Measurements from ENCODE around the gene SIGLECL1. TPM values are rescaled to one million over a fixed set of nuclear protein-coding genes. Genes with fewer than 3 reads are reported as not detected.
"Not testable (repeated sequence)": the region's sequence is repeated elsewhere in the genome, so short reads cannot be mapped to it uniquely, and the experiment has no call there.

SIGLECL1 gene
- polyA plus RNA-seq (ENCODE audit: insufficient read length in 4 of 4): not detected

DNA sequence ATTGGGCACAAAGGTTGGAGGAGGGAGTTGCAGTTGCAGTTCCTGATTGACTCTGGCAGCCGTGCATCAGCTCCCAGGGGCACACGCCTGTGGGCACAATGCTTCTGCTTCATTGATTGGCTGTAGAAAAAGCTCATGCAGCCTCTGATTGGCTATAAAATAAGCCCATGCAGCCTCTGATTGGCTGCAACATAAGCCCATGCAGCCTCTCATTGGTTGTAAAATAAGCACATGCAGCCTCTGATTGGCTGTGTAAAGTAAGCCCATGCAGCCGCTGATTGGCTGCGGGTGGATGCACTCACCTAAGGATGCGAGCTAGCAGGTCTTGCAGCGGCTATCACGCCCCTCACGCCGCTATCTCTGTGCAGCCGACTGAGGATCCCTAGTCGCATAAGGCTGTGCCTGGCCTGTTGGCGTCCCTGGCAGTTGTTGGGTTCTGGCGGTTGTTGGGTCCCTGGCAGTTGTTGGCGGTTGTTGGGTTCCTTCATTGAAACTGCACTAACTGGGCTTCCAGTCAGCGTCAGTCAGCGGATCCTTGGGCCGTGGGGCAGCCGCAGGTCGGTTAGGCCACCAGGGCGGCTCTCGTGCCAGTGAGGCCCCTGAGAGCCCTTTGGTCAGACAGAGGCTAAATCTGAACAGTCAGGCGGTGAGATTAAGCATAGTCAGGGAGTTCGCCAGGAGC, at the start of gene SIGLECL1:
TSS of gene SIGLECL1 (plus strand) at position 295 of the 682 bp plus-strand sequence. CDS start 12,993 bp downstream, outside the sequence.
- no peak for DNase-seq (ENCODE audit: low read depth in 4 of 4, low spot score in 3 of 4)

DNA sequence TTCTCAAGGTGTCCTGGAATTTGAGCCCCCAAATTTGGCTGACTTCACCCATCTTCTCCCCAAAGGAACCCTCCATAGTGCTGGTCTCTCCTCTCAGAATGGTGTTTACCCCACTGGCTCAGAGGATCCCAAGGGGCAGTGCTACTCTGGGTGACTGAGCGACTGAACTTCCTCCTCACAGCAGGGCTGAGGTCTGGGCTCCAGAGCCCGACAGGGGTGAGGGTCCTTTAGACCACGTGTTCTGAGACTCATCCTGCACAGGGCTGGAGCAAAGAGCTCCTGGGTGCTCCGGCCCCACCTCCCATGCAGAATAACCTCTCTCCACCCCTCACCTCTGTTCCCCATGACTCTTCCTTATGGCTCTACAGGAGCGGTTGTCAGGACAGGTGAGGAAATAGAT, 49.2 kb upstream of the SIGLECL1 start:
- no peak for DNase-seq (ENCODE audit: low read depth in 4 of 4, low spot score in 3 of 4)

DNA sequence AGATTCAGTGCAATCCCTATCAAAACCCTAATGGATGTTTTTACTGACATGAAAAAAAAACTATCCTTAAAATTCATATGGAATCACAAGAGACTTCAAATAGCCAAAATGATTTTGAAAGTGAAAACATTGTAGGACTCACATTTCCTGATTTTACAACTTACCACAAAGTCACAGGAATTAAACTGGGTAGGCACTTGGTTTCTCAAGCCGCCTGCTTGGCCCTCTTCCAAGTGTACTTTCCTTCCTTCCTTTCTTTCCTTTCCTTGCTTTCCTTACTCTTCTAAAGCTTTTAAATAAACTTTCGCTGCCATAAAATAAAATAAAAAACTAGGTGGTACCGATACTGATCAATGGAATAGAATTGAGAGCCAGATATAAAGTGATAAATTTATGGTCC, 47.0 kb upstream of the SIGLECL1 start:
- no peak for DNase-seq (ENCODE audit: low read depth in 4 of 4, low spot score in 3 of 4)

DNA sequence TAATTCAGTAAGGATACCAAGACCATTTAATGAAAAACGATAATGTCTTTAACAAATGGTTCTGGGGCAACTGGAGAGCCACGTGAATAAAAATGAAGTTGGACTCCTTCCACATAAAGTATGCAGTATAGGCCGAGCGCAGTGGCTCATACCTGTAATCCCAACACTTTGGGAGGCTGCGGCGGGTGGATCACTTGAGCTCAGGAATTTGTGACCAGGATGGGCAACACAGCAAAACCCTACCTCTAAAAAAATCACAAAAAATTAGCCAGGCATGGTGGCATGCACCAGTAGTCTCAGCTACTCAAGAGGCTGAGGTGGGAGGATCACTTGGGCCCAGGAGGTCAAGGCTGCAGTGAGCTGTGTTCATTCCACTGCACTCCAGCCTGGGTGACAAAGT, 46.6 kb upstream of the SIGLECL1 start:
- no peak for DNase-seq (ENCODE audit: low read depth in 4 of 4, low spot score in 3 of 4)

DNA sequence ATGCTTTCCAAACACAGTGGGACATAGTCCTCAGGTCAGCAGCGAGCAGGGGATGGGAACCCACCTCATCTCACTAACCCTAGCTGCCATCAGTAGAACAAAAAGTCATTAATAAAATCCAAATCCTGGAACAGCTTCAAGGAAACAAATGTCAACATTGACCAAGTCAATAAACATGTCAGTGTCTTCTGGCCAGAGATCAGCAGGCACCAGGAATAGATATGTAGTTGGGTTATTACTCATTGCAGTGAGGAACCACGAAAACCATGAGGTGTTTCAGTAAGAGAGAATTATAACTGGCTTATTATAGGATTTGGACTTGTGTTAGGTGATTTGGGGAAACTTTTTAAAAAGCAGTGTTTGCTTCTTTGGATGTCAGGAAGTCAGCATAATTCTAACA, 43.1 kb upstream of the SIGLECL1 start:
- no peak for DNase-seq (ENCODE audit: low read depth in 4 of 4, low spot score in 3 of 4)

DNA sequence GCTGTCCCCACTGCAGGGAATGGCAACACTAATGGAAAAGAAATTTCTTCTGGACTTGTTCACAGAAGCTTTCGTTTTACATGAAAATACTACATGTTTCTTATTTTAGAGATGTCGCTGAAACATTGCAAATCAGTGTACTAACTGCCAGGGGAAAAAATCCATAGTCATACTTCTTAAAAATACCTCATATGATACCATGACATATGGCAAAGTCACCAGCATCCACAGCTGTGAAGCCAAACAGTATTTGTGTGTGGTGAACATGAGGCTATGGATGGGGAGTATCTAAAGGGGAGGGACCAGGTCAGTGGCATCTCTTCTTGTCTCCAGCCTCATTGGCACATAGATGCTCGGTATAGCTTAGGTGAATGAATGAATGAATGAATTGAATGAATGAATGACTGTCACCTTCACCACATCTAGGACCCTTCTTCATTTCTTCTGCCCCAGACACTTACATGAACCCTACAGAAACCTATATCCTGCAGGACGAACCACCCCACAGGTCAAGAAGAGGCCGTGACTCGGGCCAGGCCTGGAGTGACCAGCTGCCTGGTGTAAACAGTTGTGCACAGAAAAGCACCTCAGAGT, 40.6 kb upstream of the SIGLECL1 start:
- DNase-seq (ENCODE audit: low read depth in 4 of 4, low spot score in 3 of 4): no peak

DNA sequence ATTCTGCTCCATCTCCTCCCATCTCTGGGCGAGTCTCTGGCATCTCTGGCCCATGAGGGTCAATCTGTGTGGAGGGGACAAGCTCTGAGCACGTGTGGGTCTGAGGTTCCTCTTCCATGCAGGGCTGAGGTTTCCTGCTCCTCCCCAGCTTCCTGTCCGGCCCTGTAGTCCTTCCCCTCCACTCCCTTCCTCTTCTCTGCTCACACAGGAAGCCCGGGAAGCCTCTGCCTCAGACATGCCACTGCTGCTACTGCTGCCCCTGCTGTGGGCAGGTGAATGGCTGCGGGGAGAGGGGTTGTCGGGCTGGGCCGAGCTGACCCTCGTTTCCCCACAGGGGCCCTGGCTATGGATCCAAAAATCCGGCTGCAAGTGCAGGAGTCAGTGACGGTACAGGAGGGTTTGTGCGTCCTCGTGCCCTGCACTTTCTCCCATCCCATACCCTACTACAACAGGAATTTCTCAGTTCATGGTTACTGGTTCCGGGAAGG, 40.0 kb upstream of the SIGLECL1 start:
- not testable (repeated sequence) for DNase-seq (ENCODE audit: low read depth in 4 of 4, low spot score in 3 of 4)

DNA sequence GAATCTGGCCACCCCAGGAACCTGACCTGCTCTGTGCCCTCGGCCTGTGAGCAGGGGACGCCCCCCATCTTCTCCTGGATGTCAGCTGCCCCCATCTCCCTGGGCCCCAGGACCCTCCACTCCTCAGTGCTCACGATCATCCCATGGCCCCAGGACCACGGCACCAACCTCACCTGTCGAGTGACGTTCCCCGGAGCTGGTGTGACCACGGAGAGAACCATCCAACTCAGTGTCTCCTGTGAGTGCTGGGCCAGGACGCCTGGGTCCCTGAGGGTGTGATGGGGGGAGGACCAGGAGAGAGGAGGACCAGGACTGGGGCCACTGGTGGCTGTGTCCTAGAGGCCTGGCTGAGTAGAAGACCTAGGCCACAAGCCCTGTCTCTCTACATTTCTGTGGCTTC, 39.0 kb upstream of the SIGLECL1 start:
- DNase-seq (ENCODE audit: low read depth in 4 of 4, low spot score in 3 of 4): no peak

DNA sequence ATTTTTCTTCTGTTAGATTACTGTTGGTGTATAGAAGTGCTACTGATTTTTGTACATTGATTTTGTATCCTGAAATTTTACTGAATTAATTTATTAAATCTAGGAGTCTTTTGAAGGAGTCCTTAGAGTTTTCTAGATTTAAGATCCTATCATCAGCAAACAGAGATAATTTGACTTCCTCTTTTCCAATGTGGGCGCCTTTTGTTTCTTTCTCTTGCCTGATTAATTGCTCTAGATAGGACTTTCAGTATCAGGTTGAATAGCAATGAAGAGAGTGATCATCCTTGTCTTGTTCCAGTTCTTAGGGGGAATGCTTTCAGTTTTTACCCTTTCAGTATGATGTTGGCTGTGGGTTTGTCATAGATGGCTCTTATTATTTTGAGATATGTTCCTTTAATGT, 31.6 kb upstream of the SIGLECL1 start:
- no peak for DNase-seq (ENCODE audit: low read depth in 4 of 4, low spot score in 3 of 4)

DNA sequence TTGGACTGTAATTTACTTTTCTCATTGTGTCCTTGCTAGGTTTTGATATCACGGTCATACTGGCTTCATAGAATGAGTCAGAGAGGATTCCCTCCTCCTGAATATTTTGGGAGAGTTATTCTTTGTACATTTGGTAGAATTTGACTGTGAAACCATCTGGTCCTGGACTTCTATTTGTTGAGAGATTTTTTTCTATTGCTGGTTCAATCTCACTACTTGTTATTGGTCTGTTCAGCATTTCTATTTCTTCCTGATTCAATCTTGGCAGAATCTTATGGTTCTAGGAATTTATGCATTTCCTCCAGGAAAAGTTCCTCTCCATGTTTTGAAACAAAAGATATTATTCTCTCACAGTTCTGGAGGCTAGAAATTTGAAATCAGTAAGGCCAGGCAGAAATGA, 30.9 kb upstream of the SIGLECL1 start:
- DNase-seq (ENCODE audit: low read depth in 4 of 4, low spot score in 3 of 4): no peak

DNA sequence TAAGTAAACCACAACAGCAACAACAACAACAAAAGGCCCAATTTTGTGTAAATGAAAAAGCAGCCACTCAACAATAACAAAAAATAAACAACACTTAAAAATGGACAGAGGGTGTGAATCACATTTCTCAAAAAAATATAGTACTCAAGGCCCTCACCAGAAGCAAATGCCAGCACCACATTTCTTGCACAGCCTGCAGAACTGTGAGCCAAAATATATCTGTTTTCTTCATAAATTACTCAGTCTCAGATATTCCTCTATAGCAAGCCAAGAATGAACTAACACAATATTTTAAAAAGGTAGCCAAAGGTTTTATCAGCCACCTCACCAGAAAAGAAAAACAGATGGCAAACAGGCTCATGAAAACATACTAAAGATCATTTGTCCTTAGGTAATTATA, 29.9 kb upstream of the SIGLECL1 start:
- no peak for DNase-seq (ENCODE audit: low read depth in 4 of 4, low spot score in 3 of 4)

DNA sequence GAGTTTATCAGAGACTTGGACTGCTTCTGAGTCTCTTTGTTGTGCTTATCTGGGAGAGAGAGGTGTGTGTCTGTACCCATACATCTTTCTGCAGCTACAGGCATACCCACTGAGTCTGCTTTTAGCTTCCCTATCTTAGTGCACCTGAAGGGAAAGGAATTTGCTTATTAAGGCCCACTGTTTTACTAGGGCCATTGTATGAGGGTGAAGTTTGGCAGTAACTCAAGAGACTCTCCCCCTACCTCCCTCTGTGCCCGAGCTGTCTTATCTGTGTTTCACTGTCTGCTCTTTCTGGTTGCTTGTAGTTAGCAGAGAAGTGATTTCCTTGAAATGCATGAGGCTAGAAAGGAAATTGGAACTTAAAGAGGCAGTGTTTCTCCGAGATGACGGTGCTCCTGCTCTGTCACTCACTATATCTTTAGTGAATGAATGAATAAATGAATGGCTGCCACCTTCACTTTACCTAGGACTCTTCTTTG, 26.7 kb upstream of the SIGLECL1 start:
- no peak for DNase-seq (ENCODE audit: low read depth in 4 of 4, low spot score in 3 of 4)

DNA sequence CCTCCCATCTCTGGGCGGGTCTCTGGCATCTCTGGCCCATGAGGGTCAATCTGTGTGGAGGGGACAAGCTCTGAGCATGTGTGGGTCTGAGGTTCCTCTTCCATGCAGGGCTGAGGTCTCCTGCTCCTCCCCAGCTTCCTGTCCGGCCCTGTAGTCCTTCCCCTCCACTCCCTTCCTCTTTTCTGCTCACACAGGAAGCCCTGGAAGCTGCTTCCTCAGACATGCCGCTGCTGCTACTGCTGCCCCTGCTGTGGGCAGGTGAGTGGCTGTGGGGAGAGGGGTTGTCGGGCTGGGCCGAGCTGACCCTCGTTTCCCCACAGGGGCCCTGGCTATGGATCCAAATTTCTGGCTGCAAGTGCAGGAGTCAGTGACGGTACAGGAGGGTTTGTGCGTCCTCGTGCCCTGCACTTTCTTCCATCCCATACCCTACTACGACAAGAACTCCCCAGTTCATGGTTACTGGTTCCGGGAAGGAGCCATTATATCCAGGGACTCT, 25.9 kb upstream of the SIGLECL1 start, which contains the start of gene CD33:
TSS of gene CD33 (plus strand) at position 183 of the 496 bp plus-strand sequence. CDS start at position 222, 39 bp downstream.
- not testable (repeated sequence) for DNase-seq (ENCODE audit: low read depth in 4 of 4, low spot score in 3 of 4)

DNA sequence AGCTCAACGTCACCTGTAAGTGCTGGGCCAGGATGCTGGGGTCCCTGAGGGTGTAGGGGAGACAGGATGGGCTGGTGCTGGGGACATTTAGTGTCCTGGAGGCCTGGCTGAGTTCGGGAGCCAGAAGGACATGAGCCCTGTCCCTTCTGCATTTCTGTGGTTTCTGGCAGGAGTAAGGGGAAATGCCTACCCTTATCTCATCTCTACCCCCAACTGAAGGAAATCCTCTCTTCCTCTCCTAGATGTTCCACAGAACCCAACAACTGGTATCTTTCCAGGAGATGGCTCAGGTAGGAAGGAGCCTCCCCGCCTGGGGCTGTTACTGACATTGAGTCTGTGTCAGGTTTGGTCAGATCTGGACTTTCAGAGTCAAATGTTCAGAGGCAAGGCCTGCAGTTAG, 24.8 kb upstream of the SIGLECL1 start:
- DNase-seq (ENCODE audit: low read depth in 4 of 4, low spot score in 3 of 4): no peak

DNA sequence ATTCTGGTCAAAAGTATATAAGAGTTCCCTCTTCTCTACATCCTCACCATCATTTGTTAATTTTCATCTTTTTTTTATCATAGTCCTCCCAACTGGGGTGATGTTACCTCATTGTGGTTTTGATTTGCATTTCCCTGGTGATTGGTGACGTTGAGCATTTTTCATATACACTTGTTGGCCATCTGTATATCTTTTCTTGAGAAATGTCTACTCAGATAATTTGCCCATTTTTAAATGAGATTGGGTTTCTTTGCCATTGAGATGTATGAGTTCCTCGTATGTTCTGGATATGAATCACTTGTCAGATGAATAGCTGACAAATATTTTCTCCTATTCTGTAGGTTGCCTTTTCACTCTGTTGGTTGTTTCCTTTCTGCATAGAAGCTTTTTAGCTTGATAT, 23.6 kb upstream of the SIGLECL1 start:
- no peak for DNase-seq (ENCODE audit: low read depth in 4 of 4, low spot score in 3 of 4)

DNA sequence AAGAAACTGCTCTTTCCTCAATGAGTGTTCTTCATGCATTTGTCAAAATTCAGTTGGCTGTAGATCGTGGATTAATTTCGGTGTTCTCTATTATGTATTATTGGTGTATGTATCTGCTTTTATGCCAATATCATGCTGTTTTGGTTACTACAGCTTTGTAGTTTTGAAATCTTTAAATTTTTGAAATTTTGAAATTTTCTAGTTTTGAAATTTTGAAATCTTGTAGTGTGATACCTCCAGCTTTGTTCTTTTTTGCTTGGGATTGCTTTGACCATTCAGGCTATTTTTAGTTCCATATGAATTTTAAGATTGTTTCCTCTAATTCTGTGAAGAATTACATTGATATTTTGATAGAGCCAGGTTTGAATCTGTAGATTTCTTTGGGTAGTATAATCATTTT, 22.9 kb upstream of the SIGLECL1 start:
- DNase-seq (ENCODE audit: low read depth in 4 of 4, low spot score in 3 of 4): no peak

DNA sequence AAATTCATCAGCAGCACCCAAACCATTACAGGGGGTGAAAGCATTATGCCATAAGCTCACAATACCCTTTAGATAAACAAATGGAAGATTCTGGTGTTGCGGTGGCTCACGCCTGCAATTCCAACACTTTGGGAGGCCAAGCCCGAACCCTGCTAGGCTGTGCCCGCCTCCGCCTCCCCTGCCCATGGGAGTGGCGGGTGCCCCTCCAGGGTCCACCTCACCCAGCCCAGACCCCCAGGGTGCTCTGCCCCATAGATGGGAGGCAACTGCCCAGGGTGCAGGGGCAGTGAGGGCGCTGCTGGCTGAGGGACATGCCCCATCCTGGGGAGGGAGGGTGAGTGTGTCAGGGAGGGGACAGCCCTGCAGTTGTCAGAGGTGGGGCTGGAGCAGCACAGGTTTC, 10.0 kb upstream of the SIGLECL1 start:
- DNase-seq (ENCODE audit: low read depth in 4 of 4, low spot score in 3 of 4): no peak

DNA sequence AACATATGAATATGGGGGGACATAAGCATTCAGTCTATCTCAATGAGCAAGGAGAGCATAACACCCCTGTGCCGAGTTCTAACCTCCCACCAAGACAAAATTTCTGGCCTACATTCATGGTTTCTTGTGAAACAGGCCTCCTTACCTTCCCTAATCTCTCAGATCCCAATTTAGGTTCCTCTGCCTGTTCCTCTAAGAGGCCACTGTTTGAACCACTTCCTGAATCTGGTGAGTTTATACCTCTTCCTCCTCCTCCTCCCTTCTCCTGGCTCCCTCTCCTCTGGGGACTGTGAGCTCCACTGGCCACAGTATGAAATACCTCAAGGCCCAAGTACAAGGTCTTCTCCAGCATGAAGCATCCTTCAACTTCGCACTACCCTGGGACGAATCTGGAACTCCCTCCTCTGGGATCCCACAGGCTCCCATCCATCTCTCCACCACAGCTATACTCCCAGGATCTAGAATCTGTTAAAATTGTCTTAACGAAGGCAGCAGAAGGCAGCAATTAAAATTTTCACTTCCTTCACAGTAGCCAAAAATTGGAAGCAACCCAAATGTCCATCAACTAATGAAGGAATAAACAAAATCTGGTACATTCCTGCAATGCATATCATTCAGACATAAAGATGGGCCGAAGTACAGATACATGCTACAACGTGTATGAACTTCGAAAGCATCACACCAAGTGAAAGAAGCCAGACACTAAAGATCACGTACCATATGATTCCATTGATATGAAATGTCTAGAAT, 7.8 kb upstream of the SIGLECL1 start:
- DNase-seq (ENCODE audit: low read depth in 4 of 4, low spot score in 3 of 4): no peak

DNA sequence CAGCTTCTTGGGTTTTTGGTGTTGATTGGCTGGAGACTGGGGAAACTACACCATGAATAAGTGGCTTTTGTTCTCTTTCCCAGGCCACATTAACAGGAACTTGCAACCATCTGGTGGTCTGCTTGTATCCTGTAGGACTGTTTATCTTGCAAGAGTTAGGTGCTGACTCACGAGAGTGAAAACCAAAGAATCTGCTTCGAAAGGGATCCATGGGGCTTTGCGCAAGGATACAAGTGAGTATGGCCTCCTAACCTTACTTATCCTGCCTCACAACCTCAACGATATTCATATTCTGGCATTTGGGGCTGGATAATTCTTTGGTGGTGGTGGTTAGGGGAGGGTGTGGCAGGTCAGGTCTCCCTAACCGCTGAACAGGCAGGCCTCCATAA, 4.7 kb upstream of the SIGLECL1 start:
- DNase-seq (ENCODE audit: low read depth in 4 of 4, low spot score in 3 of 4): no peak

DNA sequence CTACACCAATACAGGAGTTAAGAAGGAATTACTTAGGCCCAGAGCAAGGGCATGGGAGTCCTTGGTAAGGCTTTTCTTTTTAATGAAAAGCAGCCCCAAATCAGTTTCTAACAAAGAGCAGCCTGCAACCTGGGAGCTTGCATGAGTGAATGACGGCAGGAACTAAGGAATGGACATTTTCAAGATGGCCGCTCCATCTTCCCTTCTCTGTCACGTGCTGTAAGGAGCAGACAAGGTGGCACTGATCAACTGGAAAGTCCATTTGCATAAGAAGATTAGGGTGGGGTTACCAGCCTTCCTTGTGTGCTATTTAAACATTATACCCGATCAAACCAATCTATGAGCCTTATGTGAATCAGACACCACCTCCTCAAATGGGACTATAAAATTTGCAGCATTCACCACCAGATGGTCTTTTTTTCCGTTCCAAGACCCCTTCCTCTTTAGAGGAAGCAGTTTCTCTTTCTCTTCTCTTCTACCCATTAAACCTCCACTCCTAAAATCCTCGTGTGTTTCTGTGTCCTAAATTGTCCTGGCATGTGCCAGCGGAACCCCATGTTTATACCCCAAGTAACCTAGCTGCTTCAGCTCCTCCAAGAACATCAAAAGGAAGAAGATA, 2.8 kb upstream of the SIGLECL1 start:
- no peak for DNase-seq (ENCODE audit: low read depth in 4 of 4, low spot score in 3 of 4)

DNA sequence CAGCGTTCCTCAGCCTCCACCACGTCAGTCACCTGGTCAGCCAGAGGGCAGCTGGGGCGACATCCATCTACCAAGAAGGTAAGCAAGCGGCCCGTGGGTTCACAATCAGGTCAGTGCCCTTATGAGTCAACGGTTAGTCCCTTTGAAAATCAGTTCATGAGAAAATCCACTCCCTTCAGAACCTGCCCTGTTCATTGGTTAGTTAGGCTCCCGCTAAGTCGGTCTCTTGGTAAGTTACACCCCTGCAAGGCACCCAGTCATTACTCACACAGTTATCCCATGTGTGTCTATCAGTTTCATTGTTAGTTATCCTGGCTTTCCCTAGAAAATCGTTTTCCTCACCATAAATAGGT, 564 bp downstream of the SIGLECL1 start:
- DNase-seq (ENCODE audit: low read depth in 4 of 4, low spot score in 3 of 4): no peak

All from right renal pelvis (tissue), 4 donors.